ENCODE results near the gene EPHX1. TPM values are rescaled to one million over a fixed set of nuclear protein-coding genes. Genes with fewer than 3 reads are reported as not detected.
A peak's percentile ranks its signal among the peaks of the same experiment; 100 is the strongest.

Gene EPHX1
- total RNA-seq, 1 donor from 2014 or later: 82.8 TPM

DNA sequence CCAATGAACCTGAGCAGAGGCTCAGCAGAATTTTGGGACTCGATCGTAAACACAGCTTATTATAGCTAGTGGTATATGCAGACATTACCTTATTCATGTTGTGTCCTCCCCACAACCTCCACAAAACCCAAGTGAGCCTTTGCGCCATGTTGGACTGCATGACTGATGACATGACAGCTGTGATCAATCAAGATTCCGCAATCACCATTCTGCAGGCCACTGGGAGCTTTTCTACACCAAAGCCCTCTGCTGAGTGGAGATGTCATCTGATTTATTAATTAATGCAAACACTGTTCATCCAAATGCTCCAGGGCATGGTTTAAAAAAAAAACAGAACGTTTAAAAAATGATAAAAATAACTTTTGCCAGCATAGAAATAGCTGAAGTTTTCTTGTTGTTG, 40.2 kb upstream of the EPHX1 start:
- no peak for FAIRE-seq
- H3K27ac Mint-ChIP-seq (ENCODE audit: unreplicated experiment): peak overlapping the region; percentile 79
- H3K4me3 Mint-ChIP-seq (ENCODE audit: unreplicated experiment): peak overlapping the region; percentile 72

DNA sequence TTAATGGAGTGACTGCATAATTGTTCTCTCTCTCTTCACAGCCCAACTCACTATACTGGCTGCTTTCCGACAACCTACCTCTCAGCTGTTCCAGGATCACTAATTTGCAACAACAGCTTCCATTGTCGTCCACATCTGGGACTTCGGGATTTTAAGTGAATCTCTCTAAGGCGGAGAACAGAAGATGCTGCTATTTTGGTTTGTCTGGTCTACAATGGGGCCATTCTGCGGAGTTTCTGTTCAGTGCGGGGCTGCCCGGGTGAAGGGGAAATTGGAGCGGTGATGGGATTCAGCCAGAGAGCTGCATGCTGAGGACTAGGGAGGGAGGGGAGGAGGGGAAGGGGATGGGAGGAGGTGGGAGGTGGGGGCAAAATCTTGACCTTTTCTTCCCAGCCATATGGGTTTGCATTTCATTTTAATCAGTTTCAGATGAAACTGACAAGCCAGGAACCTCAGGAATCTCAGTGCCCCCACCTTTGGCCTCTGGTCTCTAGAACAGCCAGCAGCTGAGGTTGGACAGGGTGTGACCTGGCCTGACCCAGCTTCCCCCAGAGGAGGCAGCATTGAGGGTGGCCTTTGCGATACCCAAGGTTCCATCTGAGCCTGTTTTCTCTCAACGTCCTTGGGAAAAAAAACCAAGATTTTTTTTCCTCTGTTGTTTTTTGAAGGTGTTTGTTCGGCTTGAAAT, 39.2 kb upstream of the EPHX1 start:
- FAIRE-seq: no peak
- H4K20me1 ChIP-seq (ENCODE audit: insufficient read depth, low read length): no peaks in the 10 kb centered on the region
- H3K4me3 Mint-ChIP-seq (ENCODE audit: unreplicated experiment): peak overlapping the region; percentile 79
- H3K36me3 Mint-ChIP-seq (ENCODE audit: low read depth, unreplicated experiment): no peaks in the 10 kb centered on the region
- no peaks in the 10 kb centered on the region for H3K27me3 Mint-ChIP-seq (ENCODE audit: low read depth, unreplicated experiment)
- H3K4me1 Mint-ChIP-seq (ENCODE audit: low read depth, unreplicated experiment): peaks cover 80% of the 10 kb centered on the region
- no peaks in the 10 kb centered on the region for H3K9me3 ChIP-seq (ENCODE audit: insufficient read depth, low read depth, low read length)
- no peaks in the 10 kb centered on the region for H3K79me2 ChIP-seq (ENCODE audit: insufficient read depth, low read length)
- no peak overlapping the region for H3K27ac ChIP-seq (ENCODE audit: low read depth, low read length)
- H3K9ac ChIP-seq (ENCODE audit: low read length): no peak overlapping the region
- H3K4me1 ChIP-seq (ENCODE audit: insufficient read depth, low read length): peaks cover 44% of the 10 kb centered on the region
- H3K36me3 ChIP-seq (ENCODE audit: insufficient read depth, low read length): no peaks in the 10 kb centered on the region
- H3K27me3 ChIP-seq (ENCODE audit: insufficient read depth, low read length): no peaks in the 10 kb centered on the region
- no peak overlapping the region for H3K4me2 ChIP-seq (ENCODE audit: low read length)
- no peak overlapping the region for H3K4me3 ChIP-seq (ENCODE audit: insufficient read depth, low read depth, low read length)
- no peaks in the 10 kb centered on the region for H3K9me3 Mint-ChIP-seq (ENCODE audit: unreplicated experiment)
- DNase-seq (ENCODE audit: low read depth): no peak
- TF ChIP-seq, protein P1, sequence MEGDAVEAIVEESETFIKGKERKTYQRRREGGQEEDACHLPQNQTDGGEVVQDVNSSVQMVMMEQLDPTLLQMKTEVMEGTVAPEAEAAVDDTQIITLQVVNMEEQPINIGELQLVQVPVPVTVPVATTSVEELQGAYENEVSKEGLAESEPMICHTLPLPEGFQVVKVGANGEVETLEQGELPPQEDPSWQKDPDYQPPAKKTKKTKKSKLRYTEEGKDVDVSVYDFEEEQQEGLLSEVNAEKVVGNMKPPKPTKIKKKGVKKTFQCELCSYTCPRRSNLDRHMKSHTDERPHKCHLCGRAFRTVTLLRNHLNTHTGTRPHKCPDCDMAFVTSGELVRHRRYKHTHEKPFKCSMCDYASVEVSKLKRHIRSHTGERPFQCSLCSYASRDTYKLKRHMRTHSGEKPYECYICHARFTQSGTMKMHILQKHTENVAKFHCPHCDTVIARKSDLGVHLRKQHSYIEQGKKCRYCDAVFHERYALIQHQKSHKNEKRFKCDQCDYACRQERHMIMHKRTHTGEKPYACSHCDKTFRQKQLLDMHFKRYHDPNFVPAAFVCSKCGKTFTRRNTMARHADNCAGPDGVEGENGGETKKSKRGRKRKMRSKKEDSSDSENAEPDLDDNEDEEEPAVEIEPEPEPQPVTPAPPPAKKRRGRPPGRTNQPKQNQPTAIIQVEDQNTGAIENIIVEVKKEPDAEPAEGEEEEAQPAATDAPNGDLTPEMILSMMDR (IDR thresholded peaks at IDR 0.05; ENCODE audit: insufficient read depth, low read depth, low read length): no peak
- peak overlapping the region; percentile 88 for H3K27ac Mint-ChIP-seq (ENCODE audit: unreplicated experiment)
- H2AFZ ChIP-seq (ENCODE audit: low read depth, low read length): no peak overlapping the region

More for the DNA sequence above, 40.2 kb upstream of the EPHX1 start:
- H2AFZ ChIP-seq (ENCODE audit: low read depth, low read length): no peak overlapping the region
- no peak overlapping the region for H3K27ac ChIP-seq (ENCODE audit: low read depth, low read length)
- no peak overlapping the region for H3K4me3 ChIP-seq (ENCODE audit: insufficient read depth, low read depth, low read length)
- no peaks in the 10 kb centered on the region for H3K79me2 ChIP-seq (ENCODE audit: insufficient read depth, low read length)
- TF ChIP-seq EZH2 (IDR thresholded peaks at IDR 0.05; ENCODE audit: insufficient read depth, low read length): no peak
- TF ChIP-seq, protein P1 (IDR thresholded peaks at IDR 0.05; ENCODE audit: insufficient read depth, low read depth, low read length): no peak
- no peak overlapping the region for H3K4me2 ChIP-seq (ENCODE audit: low read length)
- H4K20me1 ChIP-seq (ENCODE audit: insufficient read depth, low read length): no peaks in the 10 kb centered on the region
- no peaks in the 10 kb centered on the region for H3K27me3 ChIP-seq (ENCODE audit: insufficient read depth, low read length)
- no peaks in the 10 kb centered on the region for H3K36me3 Mint-ChIP-seq (ENCODE audit: low read depth, unreplicated experiment)
- peaks cover 76% of the 10 kb centered on the region for H3K4me1 Mint-ChIP-seq (ENCODE audit: low read depth, unreplicated experiment)
- no peak overlapping the region for H3K9ac ChIP-seq (ENCODE audit: low read length)
- H3K27me3 Mint-ChIP-seq (ENCODE audit: low read depth, unreplicated experiment): no peaks in the 10 kb centered on the region
- no peaks in the 10 kb centered on the region for H3K9me3 ChIP-seq (ENCODE audit: insufficient read depth, low read depth, low read length)
- H3K9me3 Mint-ChIP-seq (ENCODE audit: unreplicated experiment): no peaks in the 10 kb centered on the region
- no peaks in the 10 kb centered on the region for H3K36me3 ChIP-seq (ENCODE audit: insufficient read depth, low read length)
- no peak for DNase-seq (ENCODE audit: low read depth)
- peaks cover 44% of the 10 kb centered on the region for H3K4me1 ChIP-seq (ENCODE audit: insufficient read depth, low read length)

DNA sequence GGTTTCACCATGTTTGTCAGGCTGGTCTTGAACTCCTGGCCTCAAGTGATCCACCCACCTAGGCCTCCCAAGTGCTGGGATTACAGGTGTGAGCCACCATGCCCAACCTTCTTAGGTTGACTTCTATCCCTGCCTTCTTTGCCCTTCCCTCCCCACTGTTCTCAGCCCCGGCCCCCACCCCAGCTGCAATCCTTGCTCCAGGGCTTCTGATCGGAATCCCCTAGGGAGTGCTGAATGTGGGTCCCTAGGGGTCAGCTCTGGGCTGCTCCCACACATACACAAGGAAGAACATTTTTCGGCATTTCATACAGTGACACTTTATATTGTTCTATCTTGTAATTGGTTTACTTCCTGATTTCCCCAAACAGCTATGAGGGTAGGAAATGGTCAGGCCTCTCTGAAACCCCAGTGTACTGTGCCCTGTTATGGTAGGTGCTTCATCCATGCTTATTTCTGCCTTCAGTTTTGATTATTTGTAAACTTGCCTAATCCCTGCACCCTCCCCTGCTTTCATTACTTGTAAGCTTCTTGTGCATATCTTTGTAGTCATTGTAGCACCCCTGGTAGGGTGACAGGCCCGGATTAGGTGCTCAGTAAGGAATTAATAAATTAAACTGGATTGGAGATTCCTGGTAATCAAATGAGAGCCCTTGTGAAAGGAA, 38.1 kb upstream of the EPHX1 start:
- no peak for TF ChIP-seq EZH2 (IDR thresholded peaks at IDR 0.05; ENCODE audit: insufficient read depth, low read length)
- TF ChIP-seq, protein P1 (IDR thresholded peaks at IDR 0.05; ENCODE audit: insufficient read depth, low read depth, low read length): no peak
- Histone ChIP-seq H3K36me3 (ENCODE audit: insufficient read depth, low read length) (no peaks in the 10 kb centered on the region), H3K4me2 (ENCODE audit: low read length) (peak overlapping the region; percentile 15), H3K79me2 (ENCODE audit: insufficient read depth, low read length) (no peaks in the 10 kb centered on the region), H3K9me3 (ENCODE audit: insufficient read depth, low read depth, low read length) (no peaks in the 10 kb centered on the region), H4K20me1 (ENCODE audit: insufficient read depth, low read length) (no peaks in the 10 kb centered on the region), H3K27ac (ENCODE audit: low read depth, low read length) (peak overlapping the region; percentile 9), H2AFZ (ENCODE audit: low read depth, low read length) (peak overlapping the region; percentile 11), H3K27me3 (ENCODE audit: insufficient read depth, low read length) (no peaks in the 10 kb centered on the region), H3K4me1 (ENCODE audit: insufficient read depth, low read length) (peaks cover 36% of the 10 kb centered on the region), H3K4me3 (ENCODE audit: insufficient read depth, low read depth, low read length) (no peak overlapping the region), H3K9ac (ENCODE audit: low read length) (peak overlapping the region; percentile 39)
- Mint-ChIP-seq H3K4me1 (ENCODE audit: low read depth, unreplicated experiment) (peaks cover 74% of the 10 kb centered on the region), H3K4me3 (ENCODE audit: unreplicated experiment) (peak overlapping the region; percentile 60), H3K27ac (ENCODE audit: unreplicated experiment) (no peak overlapping the region), H3K36me3 (ENCODE audit: low read depth, unreplicated experiment) (no peaks in the 10 kb centered on the region), H3K9me3 (ENCODE audit: unreplicated experiment) (no peaks in the 10 kb centered on the region), H3K27me3 (ENCODE audit: low read depth, unreplicated experiment) (no peaks in the 10 kb centered on the region)
- FAIRE-seq: no peak
- DNase-seq (ENCODE audit: low read depth): no peak
